Kidney (tissue), 14 donors: Measurements from ENCODE around the gene MOG. TPM values are rescaled to one million over a fixed set of nuclear protein-coding genes. Genes with fewer than 3 reads are reported as not detected.

Source experiments
- DNase-seq, 5 donors: peaks; one replicate each; pipeline ENCODE4 v3.0.0-alpha.2; 2013 to 2020
- FAIRE-seq: peaks from 2 replicates; lab custom pipeline; 2012; peaks lifted over from hg19 to GRCh38; lab: Jason Lieb, UNC
- H3K27ac ChIP-seq, 2 donors: one replicate each; pipeline ENCODE4 v1.7.0; 2013; ENCODE audit warnings: low read depth in 2 of 2, low read length in 2 of 2, inconsistent platforms in 1 of 2
- H3K27me3 ChIP-seq: one replicate; pipeline ENCODE4 v1.7.1; 2013; ENCODE audit warnings: low read length, inconsistent platforms; ENCODE audit not compliant: control insufficient read depth, insufficient read depth
- H3K36me3 ChIP-seq, 3 donors: one replicate each; pipeline versions ENCODE4 v1.7.0 to v1.7.1; 2013; ENCODE audit warnings: low read length in 3 of 3, control low read depth in 1 of 3, inconsistent platforms in 1 of 3; ENCODE audit not compliant: insufficient read depth in 3 of 3, control insufficient read depth in 2 of 3
- H3K4me1 ChIP-seq, 3 donors: one replicate each; pipeline versions ENCODE4 v1.7.0 to v1.7.1; 2013; ENCODE audit warnings: low read length in 3 of 3, inconsistent platforms in 1 of 3, low read depth in 1 of 3; ENCODE audit not compliant: control insufficient read depth in 2 of 3, insufficient read depth in 2 of 3
- H3K4me3 ChIP-seq, 3 donors: one replicate each; pipeline versions ENCODE4 v1.7.0 to v1.8.1; 2013; ENCODE audit warnings: low read length in 3 of 3, control low read depth in 1 of 3, inconsistent platforms in 1 of 3
- H3K9ac ChIP-seq, 3 donors: one replicate each; pipeline versions ENCODE4 v1.7.0 to v1.7.1; 2013; ENCODE audit warnings: low read length in 3 of 3, control low read depth in 1 of 3, inconsistent platforms in 1 of 3
- H3K9me3 ChIP-seq, 3 donors: one replicate each; pipeline versions ENCODE4 v1.7.0 to v1.7.1; 2013; ENCODE audit warnings: low read length in 3 of 3, control low read depth in 1 of 3, inconsistent platforms in 1 of 3; ENCODE audit not compliant: control insufficient read depth in 2 of 3, insufficient read depth in 1 of 3
- intact Hi-C: fragments of 100-400 bp; cut with DNase I; formaldehyde crosslinking; loops from one replicate; pipeline ENCODE4 v1.11.1; 2022
- polyA plus RNA-seq: library from polyadenylated mRNA; stranded (reverse); fragments of 350-450 nt; fragmentation: Illumina TruSeq; extraction: RNeasy Lipid Tissue Mini Kit (QIAGEN cat#74804); gene quantifications from one replicate; pipeline ENCODE4 v1.2.3, GENCODE V29; 2014; ENCODE audit warnings: low read depth, low replicate concordance; ENCODE audit not compliant: insufficient read depth
- total RNA-seq: library from RNA; stranded (reverse); fragmentation: NEBNext Ultra II Directional; extraction: Animal tissue kit (Norgen Biotek cat#: 25700); gene quantifications from one replicate; pipeline ENCODE4 v1.2.1, GENCODE V29; 2021
- TF ChIP-seq, protein P1 (sequence below): IDR thresholded peaks from 3 replicates; pipeline ENCODE4 v1.5.1; 2012; ENCODE audit warnings: mild to moderate bottlenecking, moderate library complexity, borderline replicate concordance; ENCODE audit not compliant: insufficient read depth; ENCODE audit errors: extremely low read depth
- donor health status: control.
- donor health status: control.
- donor health status: control.
- donor health status: control.
- donor health status: control.
- donor health status: DM: yes; HTN: yes; CAD: no.
- donor health status: Normal renal cell carcinoma (clear cell type).

MOG gene
- total and polyA plus RNA-seq, 2 donors from 2014 or later: not detected

DNA sequence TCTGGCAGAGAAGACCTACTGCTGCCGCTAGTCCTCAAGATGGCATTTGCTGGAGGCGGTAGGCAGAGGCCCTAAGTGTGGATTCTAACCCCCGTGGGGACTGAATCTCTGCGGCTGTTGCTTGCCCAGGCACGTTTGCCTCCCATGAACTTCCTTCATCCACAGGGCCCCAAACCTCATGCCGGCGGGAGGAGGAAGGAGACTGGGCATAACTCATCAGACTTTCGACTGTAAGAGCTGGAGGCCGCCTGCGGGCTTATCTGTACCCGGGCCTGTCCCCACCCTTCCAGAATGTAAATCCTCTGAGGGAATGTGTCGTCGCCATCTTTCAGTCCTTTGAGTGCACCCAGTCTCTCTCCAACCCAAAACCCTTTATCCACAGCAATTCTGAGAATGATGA lies 23.1 kb downstream of the MOG start:
- Histone ChIP-seq H3K4me1 (no peaks in the 10 kb centered on the region), H3K9ac (no peak overlapping the region), H3K27ac (no peak overlapping the region), H3K27me3 (no peaks in the 10 kb centered on the region), H3K9me3 (no peaks in the 10 kb centered on the region), H3K36me3 (no peaks in the 10 kb centered on the region), H3K4me3 (no peak overlapping the region)
- FAIRE-seq (no peak), DNase-seq (no peak)
- intact Hi-C loops: no loop called here
- TF ChIP-seq, protein P1, sequence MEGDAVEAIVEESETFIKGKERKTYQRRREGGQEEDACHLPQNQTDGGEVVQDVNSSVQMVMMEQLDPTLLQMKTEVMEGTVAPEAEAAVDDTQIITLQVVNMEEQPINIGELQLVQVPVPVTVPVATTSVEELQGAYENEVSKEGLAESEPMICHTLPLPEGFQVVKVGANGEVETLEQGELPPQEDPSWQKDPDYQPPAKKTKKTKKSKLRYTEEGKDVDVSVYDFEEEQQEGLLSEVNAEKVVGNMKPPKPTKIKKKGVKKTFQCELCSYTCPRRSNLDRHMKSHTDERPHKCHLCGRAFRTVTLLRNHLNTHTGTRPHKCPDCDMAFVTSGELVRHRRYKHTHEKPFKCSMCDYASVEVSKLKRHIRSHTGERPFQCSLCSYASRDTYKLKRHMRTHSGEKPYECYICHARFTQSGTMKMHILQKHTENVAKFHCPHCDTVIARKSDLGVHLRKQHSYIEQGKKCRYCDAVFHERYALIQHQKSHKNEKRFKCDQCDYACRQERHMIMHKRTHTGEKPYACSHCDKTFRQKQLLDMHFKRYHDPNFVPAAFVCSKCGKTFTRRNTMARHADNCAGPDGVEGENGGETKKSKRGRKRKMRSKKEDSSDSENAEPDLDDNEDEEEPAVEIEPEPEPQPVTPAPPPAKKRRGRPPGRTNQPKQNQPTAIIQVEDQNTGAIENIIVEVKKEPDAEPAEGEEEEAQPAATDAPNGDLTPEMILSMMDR: no peak

DNA sequence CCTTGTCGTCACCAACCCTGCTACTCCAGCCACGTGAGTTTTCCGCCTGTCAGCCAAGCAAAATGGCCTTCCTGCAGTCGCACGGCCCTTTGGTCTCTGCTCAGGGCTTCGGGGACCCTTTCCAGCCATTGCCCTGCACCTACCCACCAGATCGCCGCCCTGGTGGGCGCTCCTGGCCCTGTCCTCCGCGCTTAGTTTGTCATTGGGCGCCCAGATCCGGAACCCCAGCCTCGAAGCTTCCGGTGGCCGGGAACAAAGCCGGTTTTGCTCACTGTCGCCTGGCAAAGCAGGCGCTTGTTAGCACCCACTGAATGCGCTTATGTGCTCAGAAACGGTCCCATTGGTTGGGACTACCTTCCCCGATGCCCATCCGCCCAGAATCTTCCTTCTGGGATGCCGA lies 23.5 kb downstream of the MOG start:
- Histone ChIP-seq H3K9ac (no peak overlapping the region), H3K27ac (no peak overlapping the region), H3K9me3 (no peaks in the 10 kb centered on the region), H3K4me3 (no peak overlapping the region), H3K36me3 (no peaks in the 10 kb centered on the region), H3K27me3 (no peaks in the 10 kb centered on the region), H3K4me1 (no peaks in the 10 kb centered on the region)
- FAIRE-seq (no peak), DNase-seq (no peak)
- intact Hi-C loops: no loop called here
- TF ChIP-seq, protein P1: no peak

DNA sequence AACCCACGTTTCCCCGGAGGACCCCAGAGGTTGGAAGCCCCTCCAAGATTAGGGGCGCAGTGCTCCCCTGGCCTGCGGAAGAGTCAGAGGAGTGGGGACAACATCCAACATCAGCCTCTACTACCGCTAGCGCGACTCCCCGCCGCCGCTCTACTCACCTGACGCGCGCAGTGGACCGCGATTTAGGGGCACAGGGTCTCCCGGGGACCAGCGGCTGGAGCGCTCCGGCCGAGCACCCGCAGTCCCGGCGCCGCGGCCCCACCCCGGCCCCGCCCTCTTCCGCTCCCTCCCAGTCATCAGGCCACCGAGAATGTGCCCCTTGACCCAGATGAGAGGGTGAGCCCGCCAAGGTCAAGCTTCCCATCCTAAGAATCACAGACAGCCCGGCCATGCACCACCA lies 24.0 kb downstream of the MOG start, which contains the start of gene ZFP57:
ZFP57 (minus strand) TSS at position 249 of the 400 bp plus-strand sequence. CDS start 4,149 bp downstream, outside the sequence.
- Histone ChIP-seq H3K4me3 (no peak within 1 kb of the TSS), H3K27me3 (no peaks in the 10 kb centered on the region), H3K9me3 (no peaks in the 10 kb centered on the region), H3K4me1 (no peaks in the 10 kb centered on the region), H3K36me3 (no peaks in the 10 kb centered on the region), H3K9ac (no peak within 1 kb of the TSS), H3K27ac (no peak within 1 kb of the TSS)
- FAIRE-seq (no peak), DNase-seq (no peak)
- intact Hi-C loops: no loop called here
- TF ChIP-seq, protein P1: no peak

DNA sequence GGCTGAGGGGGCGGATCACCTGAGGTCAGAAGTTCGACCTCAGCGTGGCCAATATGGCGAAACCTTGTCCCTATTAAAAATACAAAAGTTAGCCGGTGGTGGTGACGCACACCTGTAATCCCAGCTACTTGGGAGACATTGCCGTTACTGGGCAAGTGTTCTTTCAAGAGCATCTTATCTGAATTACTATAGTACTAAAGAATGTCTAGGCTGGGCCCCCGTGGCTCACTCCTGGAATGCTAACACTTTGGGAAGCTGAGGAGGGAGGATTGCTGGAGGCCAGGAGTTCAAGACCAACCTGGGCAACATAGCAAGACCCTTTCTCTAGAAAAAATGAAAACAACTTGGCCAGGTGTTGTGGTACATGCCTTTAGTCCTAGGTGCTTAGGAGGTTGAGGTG lies 24.9 kb downstream of the MOG start:
- H3K9me3 ChIP-seq: no peaks in the 10 kb centered on the region
- FAIRE-seq (no peak), DNase-seq (no peak)
- TF ChIP-seq, protein P1: no peak
- intact Hi-C loops: no loop called here
- no peak overlapping the region for H3K27ac ChIP-seq
- H3K4me1 ChIP-seq: no peaks in the 10 kb centered on the region
- H3K9ac ChIP-seq: no peak overlapping the region
- no peaks in the 10 kb centered on the region for H3K27me3 ChIP-seq
- no peaks in the 10 kb centered on the region for H3K36me3 ChIP-seq
- no peak overlapping the region for H3K4me3 ChIP-seq
